Measurements from ENCODE around the gene GTPBP4. TPM values are rescaled to one million over a fixed set of nuclear protein-coding genes. Genes with fewer than 3 reads are reported as not detected.

Gene GTPBP4
- total and polyA plus RNA-seq, 2 of the 13 experiments (the other 11 are each of a cell fraction or from before 2014, with no cell fraction given), result 24.1 to 85.5 TPM

DNA sequence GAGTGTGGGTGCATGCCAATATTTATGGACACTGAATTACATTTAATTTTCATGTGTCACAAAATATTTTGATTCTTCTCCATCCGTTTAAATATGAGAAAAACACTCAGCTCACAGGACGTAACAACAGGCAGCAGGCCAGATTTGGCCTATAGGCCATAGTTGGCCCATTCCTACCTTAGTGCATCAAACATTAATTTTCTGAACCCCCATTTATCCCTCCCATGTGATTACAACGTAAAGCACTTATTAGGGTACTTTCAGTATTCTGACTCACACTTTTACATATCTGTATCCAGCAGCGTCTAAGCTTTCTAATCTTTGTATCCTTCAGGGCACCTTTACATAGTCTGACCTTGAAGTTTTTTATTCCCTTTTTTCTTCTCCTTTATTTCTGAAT, 56.7 kb downstream of the GTPBP4 start (continued):
- TF ChIP-seq, protein P1, sequence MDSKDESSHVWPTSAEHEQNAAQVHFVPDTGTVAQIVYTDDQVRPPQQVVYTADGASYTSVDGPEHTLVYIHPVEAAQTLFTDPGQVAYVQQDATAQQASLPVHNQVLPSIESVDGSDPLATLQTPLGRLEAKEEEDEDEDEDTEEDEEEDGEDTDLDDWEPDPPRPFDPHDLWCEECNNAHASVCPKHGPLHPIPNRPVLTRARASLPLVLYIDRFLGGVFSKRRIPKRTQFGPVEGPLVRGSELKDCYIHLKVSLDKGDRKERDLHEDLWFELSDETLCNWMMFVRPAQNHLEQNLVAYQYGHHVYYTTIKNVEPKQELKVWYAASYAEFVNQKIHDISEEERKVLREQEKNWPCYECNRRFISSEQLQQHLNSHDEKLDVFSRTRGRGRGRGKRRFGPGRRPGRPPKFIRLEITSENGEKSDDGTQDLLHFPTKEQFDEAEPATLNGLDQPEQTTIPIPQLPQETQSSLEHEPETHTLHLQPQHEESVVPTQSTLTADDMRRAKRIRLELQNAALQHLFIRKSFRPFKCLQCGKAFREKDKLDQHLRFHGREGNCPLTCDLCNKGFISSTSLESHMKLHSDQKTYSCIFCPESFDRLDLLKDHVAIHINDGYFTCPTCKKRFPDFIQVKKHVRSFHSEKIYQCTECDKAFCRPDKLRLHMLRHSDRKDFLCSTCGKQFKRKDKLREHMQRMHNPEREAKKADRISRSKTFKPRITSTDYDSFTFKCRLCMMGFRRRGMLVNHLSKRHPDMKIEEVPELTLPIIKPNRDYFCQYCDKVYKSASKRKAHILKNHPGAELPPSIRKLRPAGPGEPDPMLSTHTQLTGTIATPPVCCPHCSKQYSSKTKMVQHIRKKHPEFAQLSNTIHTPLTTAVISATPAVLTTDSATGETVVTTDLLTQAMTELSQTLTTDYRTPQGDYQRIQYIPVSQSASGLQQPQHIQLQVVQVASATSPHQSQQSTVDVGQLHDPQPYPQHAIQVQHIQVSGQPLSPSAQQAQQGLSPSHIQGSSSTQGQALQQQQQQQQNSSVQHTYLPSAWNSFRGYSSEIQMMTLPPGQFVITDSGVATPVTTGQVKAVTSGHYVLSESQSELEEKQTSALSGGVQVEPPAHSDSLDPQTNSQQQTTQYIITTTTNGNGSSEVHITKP (CRISPR knock-in tag; IDR thresholded peaks at IDR 0.05; ENCODE audit: low read depth), result no peak
- TF ChIP-seq, protein P2, sequence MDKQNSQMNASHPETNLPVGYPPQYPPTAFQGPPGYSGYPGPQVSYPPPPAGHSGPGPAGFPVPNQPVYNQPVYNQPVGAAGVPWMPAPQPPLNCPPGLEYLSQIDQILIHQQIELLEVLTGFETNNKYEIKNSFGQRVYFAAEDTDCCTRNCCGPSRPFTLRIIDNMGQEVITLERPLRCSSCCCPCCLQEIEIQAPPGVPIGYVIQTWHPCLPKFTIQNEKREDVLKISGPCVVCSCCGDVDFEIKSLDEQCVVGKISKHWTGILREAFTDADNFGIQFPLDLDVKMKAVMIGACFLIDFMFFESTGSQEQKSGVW (CRISPR knock-in tag; IDR thresholded peaks at IDR 0.05; ENCODE audit: borderline replicate concordance), result no peak
- TF ChIP-seq, protein P3, sequence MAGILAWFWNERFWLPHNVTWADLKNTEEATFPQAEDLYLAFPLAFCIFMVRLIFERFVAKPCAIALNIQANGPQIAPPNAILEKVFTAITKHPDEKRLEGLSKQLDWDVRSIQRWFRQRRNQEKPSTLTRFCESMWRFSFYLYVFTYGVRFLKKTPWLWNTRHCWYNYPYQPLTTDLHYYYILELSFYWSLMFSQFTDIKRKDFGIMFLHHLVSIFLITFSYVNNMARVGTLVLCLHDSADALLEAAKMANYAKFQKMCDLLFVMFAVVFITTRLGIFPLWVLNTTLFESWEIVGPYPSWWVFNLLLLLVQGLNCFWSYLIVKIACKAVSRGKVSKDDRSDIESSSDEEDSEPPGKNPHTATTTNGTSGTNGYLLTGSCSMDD (CRISPR knock-in tag; IDR thresholded peaks at IDR 0.05), result no peak
- TF ChIP-seq, protein P4, sequence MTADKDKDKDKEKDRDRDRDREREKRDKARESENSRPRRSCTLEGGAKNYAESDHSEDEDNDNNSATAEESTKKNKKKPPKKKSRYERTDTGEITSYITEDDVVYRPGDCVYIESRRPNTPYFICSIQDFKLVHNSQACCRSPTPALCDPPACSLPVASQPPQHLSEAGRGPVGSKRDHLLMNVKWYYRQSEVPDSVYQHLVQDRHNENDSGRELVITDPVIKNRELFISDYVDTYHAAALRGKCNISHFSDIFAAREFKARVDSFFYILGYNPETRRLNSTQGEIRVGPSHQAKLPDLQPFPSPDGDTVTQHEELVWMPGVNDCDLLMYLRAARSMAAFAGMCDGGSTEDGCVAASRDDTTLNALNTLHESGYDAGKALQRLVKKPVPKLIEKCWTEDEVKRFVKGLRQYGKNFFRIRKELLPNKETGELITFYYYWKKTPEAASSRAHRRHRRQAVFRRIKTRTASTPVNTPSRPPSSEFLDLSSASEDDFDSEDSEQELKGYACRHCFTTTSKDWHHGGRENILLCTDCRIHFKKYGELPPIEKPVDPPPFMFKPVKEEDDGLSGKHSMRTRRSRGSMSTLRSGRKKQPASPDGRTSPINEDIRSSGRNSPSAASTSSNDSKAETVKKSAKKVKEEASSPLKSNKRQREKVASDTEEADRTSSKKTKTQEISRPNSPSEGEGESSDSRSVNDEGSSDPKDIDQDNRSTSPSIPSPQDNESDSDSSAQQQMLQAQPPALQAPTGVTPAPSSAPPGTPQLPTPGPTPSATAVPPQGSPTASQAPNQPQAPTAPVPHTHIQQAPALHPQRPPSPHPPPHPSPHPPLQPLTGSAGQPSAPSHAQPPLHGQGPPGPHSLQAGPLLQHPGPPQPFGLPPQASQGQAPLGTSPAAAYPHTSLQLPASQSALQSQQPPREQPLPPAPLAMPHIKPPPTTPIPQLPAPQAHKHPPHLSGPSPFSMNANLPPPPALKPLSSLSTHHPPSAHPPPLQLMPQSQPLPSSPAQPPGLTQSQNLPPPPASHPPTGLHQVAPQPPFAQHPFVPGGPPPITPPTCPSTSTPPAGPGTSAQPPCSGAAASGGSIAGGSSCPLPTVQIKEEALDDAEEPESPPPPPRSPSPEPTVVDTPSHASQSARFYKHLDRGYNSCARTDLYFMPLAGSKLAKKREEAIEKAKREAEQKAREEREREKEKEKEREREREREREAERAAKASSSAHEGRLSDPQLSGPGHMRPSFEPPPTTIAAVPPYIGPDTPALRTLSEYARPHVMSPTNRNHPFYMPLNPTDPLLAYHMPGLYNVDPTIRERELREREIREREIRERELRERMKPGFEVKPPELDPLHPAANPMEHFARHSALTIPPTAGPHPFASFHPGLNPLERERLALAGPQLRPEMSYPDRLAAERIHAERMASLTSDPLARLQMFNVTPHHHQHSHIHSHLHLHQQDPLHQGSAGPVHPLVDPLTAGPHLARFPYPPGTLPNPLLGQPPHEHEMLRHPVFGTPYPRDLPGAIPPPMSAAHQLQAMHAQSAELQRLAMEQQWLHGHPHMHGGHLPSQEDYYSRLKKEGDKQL (CRISPR knock-in tag; IDR thresholded peaks at IDR 0.05; ENCODE audit: low read depth), result no peak
- TF ChIP-seq NFIB (CRISPR knock-in tag; IDR thresholded peaks at IDR 0.05; ENCODE audit: borderline replicate concordance), result no peak
- TF ChIP-seq TCF7 (IDR thresholded peaks at IDR 0.05; ENCODE audit: low read depth), result no peak
- no peak for TF ChIP-seq JDP2 (CRISPR knock-in tag; IDR thresholded peaks at IDR 0.05; ENCODE audit: borderline replicate concordance)
- no peak for TF ChIP-seq ZNF709 (CRISPR knock-in tag; IDR thresholded peaks at IDR 0.05)

Measured in HepG2 (cell line).